Stimulated activated CD4-positive, alpha-beta T cell treated with anti-CD3 and anti-CD28 coated beads, Interleukin-1b, Interleukin-23, amount 100 ng/mL, for 4 hours (primary cell): ENCODE data around the gene PPP1R12B.
"Not testable (repeated sequence)": the region's sequence is repeated elsewhere in the genome, so short reads cannot be mapped to it uniquely, and the experiment has no call there.

Experiments
- DNase-seq, 2 donors: peaks; one replicate each; pipeline ENCODE4 v3.0.0-alpha.2; 2020; ENCODE audit warnings: low read depth in 2 of 2

Gene PPP1R12B

GRCh38 chr1:202483362-202483761 is 134.9 kb downstream of the PPP1R12B start:
- DNase-seq, result not testable (repeated sequence)

GRCh38 chr1:202484032-202484431 is 135.5 kb downstream of the PPP1R12B start:
- not testable (repeated sequence) for DNase-seq

- not testable (repeated sequence) for DNase-seq
These were observed 136.3 kb downstream of the PPP1R12B start for GRCh38 chr1:202484820-202485219.

GRCh38 chr1:202488178-202488649 is 139.7 kb downstream of the PPP1R12B start:
- not testable (repeated sequence) for DNase-seq

- DNase-seq, result not testable (repeated sequence)
These were observed 140.6 kb downstream of the PPP1R12B start for GRCh38 chr1:202489101-202489500.

GRCh38 chr1:202493112-202493511 is 144.6 kb downstream of the PPP1R12B start:
- not testable (repeated sequence) for DNase-seq

- no peak for DNase-seq
These were observed 150.0 kb downstream of the PPP1R12B start for GRCh38 chr1:202498542-202498941.

- DNase-seq, result not testable (repeated sequence)
These were observed 151.5 kb downstream of the PPP1R12B start for GRCh38 chr1:202499997-202500396.

GRCh38 chr1:202501281-202501680 is 152.8 kb downstream of the PPP1R12B start:
- no peak for DNase-seq

GRCh38 chr1:202505356-202505755 is 156.9 kb downstream of the PPP1R12B start:
- no peak for DNase-seq

- DNase-seq, result not testable (repeated sequence)
These were observed 157.5 kb downstream of the PPP1R12B start for GRCh38 chr1:202505880-202506575.

GRCh38 chr1:202508863-202509262 is 160.4 kb downstream of the PPP1R12B start:
- DNase-seq, result not testable (repeated sequence)

GRCh38 chr1:202513875-202514274 is 165.4 kb downstream of the PPP1R12B start:
- DNase-seq, result not testable (repeated sequence)

GRCh38 chr1:202516434-202516877 is 168.0 kb downstream of the PPP1R12B start:
- no peak for DNase-seq

- not testable (repeated sequence) for DNase-seq
These were observed 168.6 kb downstream of the PPP1R12B start for GRCh38 chr1:202517146-202517545.

- not testable (repeated sequence) for DNase-seq
These were observed 169.7 kb downstream of the PPP1R12B start for GRCh38 chr1:202518180-202518579.

- not testable (repeated sequence) for DNase-seq
These were observed 170.4 kb downstream of the PPP1R12B start for GRCh38 chr1:202518905-202519304.

- DNase-seq, result not testable (repeated sequence)
These were observed 171.8 kb downstream of the PPP1R12B start for GRCh38 chr1:202520129-202520856.

GRCh38 chr1:202520857-202521216 is 172.3 kb downstream of the PPP1R12B start:
- DNase-seq, result not testable (repeated sequence)

GRCh38 chr1:202521484-202521883 is 173.0 kb downstream of the PPP1R12B start:
- not testable (repeated sequence) for DNase-seq

GRCh38 chr1:202521886-202522285 is 173.4 kb downstream of the PPP1R12B start:
- DNase-seq, result no peak

GRCh38 chr1:202526056-202526455 is 177.6 kb downstream of the PPP1R12B start:
- not testable (repeated sequence) for DNase-seq
